ENCODE results near the gene FUT2. TPM values are rescaled to one million over a fixed set of nuclear protein-coding genes. Genes with fewer than 3 reads are reported as not detected.
"Not testable (repeated sequence)": the region's sequence is repeated elsewhere in the genome, so short reads cannot be mapped to it uniquely, and the experiment has no call there.

Gene FUT2
- total RNA-seq, 1 donor from 2014 or later, result not detected

DNA sequence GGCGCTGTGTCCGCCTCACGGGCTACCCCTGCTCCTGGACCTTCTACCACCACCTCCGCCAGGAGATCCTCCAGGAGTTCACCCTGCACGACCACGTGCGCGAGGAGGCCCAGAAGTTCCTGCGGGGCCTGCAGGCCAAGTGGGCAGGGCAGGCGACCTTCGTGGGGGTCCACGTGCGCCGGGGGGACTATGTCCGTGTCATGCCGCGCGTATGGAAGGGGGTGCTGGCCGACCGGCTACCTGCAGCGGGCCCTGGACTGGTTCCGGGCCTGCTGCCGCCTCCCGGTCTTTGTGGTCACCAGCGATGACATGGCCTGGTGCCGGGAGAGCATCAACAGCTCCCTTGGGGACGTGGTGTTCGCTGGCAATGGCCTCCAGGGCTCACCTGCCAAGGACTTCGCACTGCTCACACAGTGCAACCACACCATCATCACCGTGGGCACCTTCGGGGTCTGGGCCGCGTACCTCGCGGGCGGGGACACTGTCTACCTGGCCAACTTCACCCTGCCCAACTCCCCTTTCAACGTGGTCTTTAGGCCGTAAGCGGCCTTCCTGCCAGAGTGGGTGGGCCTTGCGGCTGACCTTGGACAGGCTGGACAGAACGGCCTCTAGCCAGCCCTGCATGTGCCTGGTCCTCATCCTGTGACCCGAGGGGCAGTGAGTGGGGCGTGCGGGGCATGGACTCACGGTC is 15.2 kb upstream of the FUT2 start:
- intact Hi-C loops (cut with micrococcal nuclease), result no loop called here
- ChIA-PET POLR2A (no interaction called here), CTCF (no interaction called here)
- H3K27me3 Mint-ChIP-seq, result no peaks in the 10 kb centered on the region
- H3K4me1 Mint-ChIP-seq, result no peaks in the 10 kb centered on the region
- DNase-seq, result no peak
- ATAC-seq (ENCODE audit: low read depth), result no peak
- no peak overlapping the region for H3K27ac Mint-ChIP-seq
- H3K4me3 Mint-ChIP-seq, result no peak overlapping the region
- TF ChIP-seq, protein P1, sequence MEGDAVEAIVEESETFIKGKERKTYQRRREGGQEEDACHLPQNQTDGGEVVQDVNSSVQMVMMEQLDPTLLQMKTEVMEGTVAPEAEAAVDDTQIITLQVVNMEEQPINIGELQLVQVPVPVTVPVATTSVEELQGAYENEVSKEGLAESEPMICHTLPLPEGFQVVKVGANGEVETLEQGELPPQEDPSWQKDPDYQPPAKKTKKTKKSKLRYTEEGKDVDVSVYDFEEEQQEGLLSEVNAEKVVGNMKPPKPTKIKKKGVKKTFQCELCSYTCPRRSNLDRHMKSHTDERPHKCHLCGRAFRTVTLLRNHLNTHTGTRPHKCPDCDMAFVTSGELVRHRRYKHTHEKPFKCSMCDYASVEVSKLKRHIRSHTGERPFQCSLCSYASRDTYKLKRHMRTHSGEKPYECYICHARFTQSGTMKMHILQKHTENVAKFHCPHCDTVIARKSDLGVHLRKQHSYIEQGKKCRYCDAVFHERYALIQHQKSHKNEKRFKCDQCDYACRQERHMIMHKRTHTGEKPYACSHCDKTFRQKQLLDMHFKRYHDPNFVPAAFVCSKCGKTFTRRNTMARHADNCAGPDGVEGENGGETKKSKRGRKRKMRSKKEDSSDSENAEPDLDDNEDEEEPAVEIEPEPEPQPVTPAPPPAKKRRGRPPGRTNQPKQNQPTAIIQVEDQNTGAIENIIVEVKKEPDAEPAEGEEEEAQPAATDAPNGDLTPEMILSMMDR (IDR thresholded peaks at IDR 0.05), result no peak
- no peaks in the 10 kb centered on the region for H3K9me3 Mint-ChIP-seq
- no peaks in the 10 kb centered on the region for H3K36me3 Mint-ChIP-seq (ENCODE audit: low read depth)

- ChIA-PET POLR2A (no interaction called here), CTCF (no interaction called here)
- H3K4me1 Mint-ChIP-seq, result no peaks in the 10 kb centered on the region
- no peaks in the 10 kb centered on the region for H3K27me3 Mint-ChIP-seq
- ATAC-seq (ENCODE audit: low read depth), result no peak
- intact Hi-C loops (cut with micrococcal nuclease), result no loop called here
- H3K9me3 Mint-ChIP-seq, result no peaks in the 10 kb centered on the region
- no peak overlapping the region for H3K27ac Mint-ChIP-seq
- TF ChIP-seq, protein P1 (IDR thresholded peaks at IDR 0.05), result no peak
- H3K4me3 Mint-ChIP-seq, result no peak overlapping the region
- no peak for DNase-seq
- H3K36me3 Mint-ChIP-seq (ENCODE audit: low read depth), result no peaks in the 10 kb centered on the region
Measured at GRCh38 chr19:48681127-48681470, 14.7 kb upstream of the FUT2 start.

- ChIA-PET POLR2A (no interaction called here), CTCF (interaction anchor here (2.2 kb wide), 1 partner anchor 9 kb away, joined by 4 read pairs; no protein-coding TSS in a partner anchor)
- no peaks in the 10 kb centered on the region for H3K9me3 Mint-ChIP-seq
- peak overlapping the region; percentile 35 for H3K4me3 Mint-ChIP-seq
- H3K27ac Mint-ChIP-seq, result no peak overlapping the region
- intact Hi-C loops (cut with micrococcal nuclease), result no loop called here
- H3K27me3 Mint-ChIP-seq, result no peaks in the 10 kb centered on the region
- TF ChIP-seq, protein P1 (IDR thresholded peaks at IDR 0.05), result no peak
- H3K4me1 Mint-ChIP-seq, result no peaks in the 10 kb centered on the region
- DNase-seq (no peak), ATAC-seq (ENCODE audit: low read depth) (peak; percentile 52)
- H3K36me3 Mint-ChIP-seq (ENCODE audit: low read depth), result no peaks in the 10 kb centered on the region
Measured at GRCh38 chr19:48683349-48683748, 12.4 kb upstream of the FUT2 start.

GRCh38 chr19:48685583-48685982 is 10.2 kb upstream of the FUT2 start:
- CTCF ChIA-PET, result no interaction called here
- ATAC-seq (ENCODE audit: low read depth), result no peak
- H3K27ac Mint-ChIP-seq, result no peak overlapping the region
- H3K4me1 Mint-ChIP-seq, result no peaks in the 10 kb centered on the region
- TF ChIP-seq, protein P1 (IDR thresholded peaks at IDR 0.05), result no peak
- no peaks in the 10 kb centered on the region for H3K27me3 Mint-ChIP-seq
- POLR2A ChIA-PET, result no interaction called here
- intact Hi-C loops (cut with micrococcal nuclease), result no loop called here
- no peaks in the 10 kb centered on the region for H3K36me3 Mint-ChIP-seq (ENCODE audit: low read depth)
- no peak for DNase-seq
- H3K9me3 Mint-ChIP-seq, result no peaks in the 10 kb centered on the region
- no peak overlapping the region for H3K4me3 Mint-ChIP-seq

GRCh38 chr19:48686088-48686487 is 9.7 kb upstream of the FUT2 start:
- intact Hi-C loops (cut with micrococcal nuclease), result no loop called here
- H3K4me3 Mint-ChIP-seq, result no peak overlapping the region
- DNase-seq (no peak), ATAC-seq (ENCODE audit: low read depth) (no peak)
- no peak overlapping the region for H3K27ac Mint-ChIP-seq
- ChIA-PET POLR2A (no interaction called here), CTCF (no interaction called here)
- no peaks in the 10 kb centered on the region for H3K36me3 Mint-ChIP-seq (ENCODE audit: low read depth)
- no peaks in the 10 kb centered on the region for H3K9me3 Mint-ChIP-seq
- TF ChIP-seq, protein P1 (IDR thresholded peaks at IDR 0.05), result no peak
- no peaks in the 10 kb centered on the region for H3K27me3 Mint-ChIP-seq
- H3K4me1 Mint-ChIP-seq, result no peaks in the 10 kb centered on the region

DNA sequence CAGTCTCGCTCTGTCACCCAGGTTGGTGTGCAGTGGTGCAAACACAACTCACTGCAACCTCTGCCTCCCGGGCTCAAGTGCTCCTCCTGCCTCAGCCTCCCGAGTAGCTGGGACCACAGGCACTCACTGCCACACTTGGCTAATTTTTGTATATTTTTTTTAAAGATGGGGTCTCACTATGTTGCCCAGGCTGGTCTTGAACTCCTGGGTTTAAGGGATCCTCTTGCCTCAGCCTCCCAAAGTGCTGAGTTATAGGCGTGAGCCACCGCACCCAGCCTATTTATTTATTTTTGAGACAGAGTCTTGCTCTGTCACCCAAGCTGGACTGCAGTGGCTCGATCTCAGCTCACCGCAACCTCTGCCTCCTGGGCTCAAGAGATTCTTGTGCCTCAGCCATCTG is 9.1 kb upstream of the FUT2 start:
- H3K36me3 Mint-ChIP-seq (ENCODE audit: low read depth); POLR2A ChIA-PET: not testable (repeated sequence)

More for the DNA sequence above, 9.1 kb upstream of the FUT2 start:
- H3K4me1 Mint-ChIP-seq; H3K27ac Mint-ChIP-seq; DNase-seq; ATAC-seq (ENCODE audit: low read depth); H3K9me3 Mint-ChIP-seq; H3K27me3 Mint-ChIP-seq; H3K4me3 Mint-ChIP-seq; intact Hi-C loops (cut with micrococcal nuclease); CTCF ChIA-PET: not testable (repeated sequence)

Data from activated B cell treated with CpG ODN at 0.5 μM for 24 hours (primary cell).